Esophagus (tissue), 2 donors: ENCODE measurements around the gene DAPK1. TPM values are rescaled to one million over a fixed set of nuclear protein-coding genes. Genes with fewer than 3 reads are reported as not detected.

Experiments
- H3K27ac ChIP-seq, 2 donors: one replicate each; pipeline ENCODE4 v1.5.1; 2013; ENCODE audit warnings: low read depth in 2 of 2, mild to moderate bottlenecking in 2 of 2, inconsistent platforms in 1 of 2, low read length in 1 of 2, moderate library complexity in 1 of 2
- H3K27me3 ChIP-seq, 2 donors: one replicate each; pipeline ENCODE4 v1.6.1; 2013; ENCODE audit warnings: low read length in 2 of 2, control low read depth in 1 of 2, mild to moderate bottlenecking in 1 of 2; ENCODE audit not compliant: insufficient read depth in 2 of 2, control insufficient read depth in 1 of 2
- H3K36me3 ChIP-seq, 2 donors: one replicate each; pipeline ENCODE4 v1.6.1; 2013; ENCODE audit warnings: low read length in 1 of 2; ENCODE audit not compliant: control insufficient read depth in 2 of 2, insufficient read depth in 2 of 2
- H3K4me1 ChIP-seq, 2 donors: one replicate each; pipeline ENCODE4 v1.6.1; 2013; ENCODE audit warnings: low read length in 1 of 2; ENCODE audit not compliant: control insufficient read depth in 2 of 2, insufficient read depth in 2 of 2
- H3K4me3 ChIP-seq, 2 donors: one replicate each; pipeline ENCODE4 v1.5.1; 2013; ENCODE audit warnings: low read length in 2 of 2, mild to moderate bottlenecking in 2 of 2, low read depth in 1 of 2, moderate library complexity in 1 of 2
- H3K9me3 ChIP-seq, 2 donors: one replicate each; pipeline ENCODE4 v1.6.1; 2013; ENCODE audit warnings: mild to moderate bottlenecking in 2 of 2, low read depth in 1 of 2, low read length in 1 of 2, moderate library complexity in 1 of 2; ENCODE audit not compliant: control insufficient read depth in 2 of 2, insufficient read depth in 1 of 2
- WGBS, 2 donors: extraction: QIAGEN DNeasy Blood & Tissue Kit; methylation state at CpG; one replicate each; pipeline ENCODE4 v1.1.7; 2013; 5-methylcytosine and 5-hydroxymethylcytosine counted together
- polyA plus RNA-seq, 2 donors: library from polyadenylated mRNA; stranded (reverse); fragments of 200-250 nt; gene quantifications; one replicate each; pipeline ENCODE4 v1.2.3, GENCODE V29; 2013
- donor health status: healthy with polysubstance abuse.
- donor health status: Bipolar disorder and iron deficiency.

The DAPK1 gene
- polyA plus RNA-seq, 2 donors: 1.7 to 2.9 TPM

DNA sequence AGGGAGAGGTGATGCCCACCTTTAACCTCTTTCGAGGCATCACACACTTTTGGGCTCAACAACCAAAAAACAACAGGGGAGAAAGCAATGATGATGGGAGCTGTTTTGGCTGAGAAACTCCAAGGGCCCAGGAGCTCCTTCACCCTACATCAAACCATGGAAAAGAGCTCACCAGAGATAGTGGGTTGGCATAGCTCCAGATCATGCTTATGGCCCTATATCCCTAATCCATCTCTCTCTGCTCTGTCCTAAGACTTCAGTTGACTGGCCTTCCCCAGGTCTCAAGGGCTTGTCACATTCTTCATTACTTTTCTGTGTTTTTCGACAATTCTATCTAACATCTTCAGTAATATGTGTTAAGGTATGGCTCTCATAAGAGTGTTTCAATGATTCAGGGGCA is 222.5 kb downstream of the DAPK1 start:
- H3K4me3 ChIP-seq: no peak overlapping the region
- no peaks in the 10 kb centered on the region for H3K9me3 ChIP-seq
- no peak overlapping the region for H3K27ac ChIP-seq
- H3K36me3 ChIP-seq: no peaks in the 10 kb centered on the region
- 94% methylated on average over 2 of the region's 2 CpGs for WGBS, 2 donors
- H3K4me1 ChIP-seq: no peaks in the 10 kb centered on the region
- H3K27me3 ChIP-seq: no peaks in the 10 kb centered on the region

GRCh38 chr9:87722393-87723088 is 224.9 kb downstream of the DAPK1 start:
- Histone ChIP-seq H3K4me3 (no peak overlapping the region), H3K27ac (no peak overlapping the region), H3K36me3 (no peaks in the 10 kb centered on the region), H3K4me1 (no peaks in the 10 kb centered on the region), H3K9me3 (no peaks in the 10 kb centered on the region), H3K27me3 (no peaks in the 10 kb centered on the region)
- 87 to 95% methylated on average over 5 of the region's 5 CpGs for WGBS, 2 donors

GRCh38 chr9:87725356-87725899 is 227.8 kb downstream of the DAPK1 start:
- WGBS, 2 donors: 6 to 7% methylated on average over 25 of the region's 25 CpGs
- H3K4me3 ChIP-seq: peak overlapping the region; percentile 52 to 60
- H3K36me3 ChIP-seq: no peaks in the 10 kb centered on the region
- H3K9me3 ChIP-seq: no peaks in the 10 kb centered on the region
- no peaks in the 10 kb centered on the region for H3K27me3 ChIP-seq
- no peaks in the 10 kb centered on the region for H3K4me1 ChIP-seq
- H3K27ac ChIP-seq: peak overlapping the region; percentile 69 to 84

- H3K36me3 ChIP-seq: no peaks in the 10 kb centered on the region
- no peaks in the 10 kb centered on the region for H3K4me1 ChIP-seq
- H3K27me3 ChIP-seq: no peaks in the 10 kb centered on the region
- no peaks in the 10 kb centered on the region for H3K9me3 ChIP-seq
- peak within 1 kb of the TSS; percentile 52 to 60 for H3K4me3 ChIP-seq
- WGBS, 2 donors: 1 to 2% methylated on average over 63 to 67 of the region's 67 CpGs
- H3K27ac ChIP-seq: peak within 1 kb of the TSS; percentile 83 to 84
Measured at GRCh38 chr9:87725900-87726709, 228.4 kb downstream of the DAPK1 start, which contains the start of gene CTSL. Gene CTSL (plus strand): TSS chr9:87726119. CDS start chr9:87727604, 1,485 bp downstream.

GRCh38 chr9:87729246-87729645 is 231.6 kb downstream of the DAPK1 start:
- peaks cover 0 to 5% of the 10 kb centered on the region in 2 donors for H3K27me3 ChIP-seq
- no peaks in the 10 kb centered on the region for H3K4me1 ChIP-seq
- no peaks in the 10 kb centered on the region for H3K36me3 ChIP-seq
- H3K9me3 ChIP-seq: no peaks in the 10 kb centered on the region
- H3K4me3 ChIP-seq: no peak overlapping the region
- H3K27ac ChIP-seq: no peak overlapping the region
- WGBS, 2 donors: 95 to 97% methylated on average over 2 of the region's 2 CpGs

GRCh38 chr9:87731321-87731720 is 233.7 kb downstream of the DAPK1 start:
- Histone ChIP-seq H3K4me3 (no peak overlapping the region), H3K27me3 (peaks cover 0 to 5% of the 10 kb centered on the region in 2 donors), H3K27ac (no peak overlapping the region), H3K9me3 (no peaks in the 10 kb centered on the region), H3K4me1 (no peaks in the 10 kb centered on the region), H3K36me3 (no peaks in the 10 kb centered on the region)
- WGBS, 2 donors: 85% methylated on average over 2 of the region's 2 CpGs

DNA sequence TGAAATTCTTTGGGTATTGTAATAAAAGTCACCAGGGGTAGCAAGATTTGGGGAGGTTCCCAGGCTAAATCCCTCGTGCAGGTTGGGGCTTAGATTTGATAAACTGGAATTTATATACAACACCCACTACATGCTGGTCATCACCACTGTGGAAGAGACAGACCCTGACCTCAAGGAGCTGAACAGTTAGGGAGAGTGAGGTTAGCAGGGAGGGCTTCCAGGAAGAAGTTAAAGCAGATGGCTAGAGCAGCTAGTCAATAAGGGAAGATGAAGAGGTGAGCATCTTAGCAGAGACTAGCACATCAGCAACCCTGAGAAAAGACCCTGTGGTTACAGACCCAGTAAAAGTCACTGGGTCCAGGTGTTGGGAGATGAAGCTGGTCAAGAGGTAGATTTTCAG is 234.7 kb downstream of the DAPK1 start:
- Histone ChIP-seq H3K36me3 (no peaks in the 10 kb centered on the region), H3K9me3 (no peaks in the 10 kb centered on the region), H3K4me3 (no peak overlapping the region), H3K27me3 (peaks cover 0 to 5% of the 10 kb centered on the region in 2 donors), H3K4me1 (no peaks in the 10 kb centered on the region), H3K27ac (no peak overlapping the region)
- 71 to 94% methylated on average over 1 of the region's 1 CpG for WGBS, 2 donors

DNA sequence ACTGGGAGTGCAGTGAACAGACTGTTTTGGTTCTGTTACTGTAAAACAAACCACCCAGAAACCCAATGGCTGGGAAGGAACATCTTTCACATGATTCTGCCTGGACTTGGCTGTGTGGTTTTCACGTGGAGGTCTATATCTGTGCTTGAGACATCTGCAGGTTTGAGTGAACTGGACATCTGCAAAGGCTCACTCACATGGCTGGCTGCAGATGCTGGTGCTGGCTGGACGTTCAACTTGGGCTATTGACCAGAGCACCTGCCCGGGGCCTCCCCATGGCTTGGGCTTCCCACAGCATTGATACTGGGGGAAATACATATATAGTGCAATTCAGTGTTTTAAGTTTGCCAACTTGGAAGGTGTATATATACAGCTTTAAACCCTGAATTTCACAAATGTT is 235.1 kb downstream of the DAPK1 start:
- Histone ChIP-seq H3K27ac (no peak overlapping the region), H3K27me3 (peaks cover 0 to 5% of the 10 kb centered on the region in 2 donors), H3K9me3 (no peaks in the 10 kb centered on the region), H3K4me1 (no peaks in the 10 kb centered on the region), H3K4me3 (no peak overlapping the region), H3K36me3 (no peaks in the 10 kb centered on the region)
- WGBS, 2 donors: 77 to 80% methylated on average over 3 of the region's 3 CpGs

GRCh38 chr9:87733273-87734052 is 235.8 kb downstream of the DAPK1 start:
- no peaks in the 10 kb centered on the region for H3K9me3 ChIP-seq
- no peak overlapping the region for H3K4me3 ChIP-seq
- H3K27ac ChIP-seq: no peak overlapping the region
- H3K4me1 ChIP-seq: no peaks in the 10 kb centered on the region
- WGBS, 2 donors: 84 to 94% methylated on average over 7 of the region's 7 CpGs
- peaks cover 0 to 5% of the 10 kb centered on the region in 2 donors for H3K27me3 ChIP-seq
- no peaks in the 10 kb centered on the region for H3K36me3 ChIP-seq
